LNCAP (cell line): ENCODE measurements around the gene PICALM.

Experiments used
- CTCF ChIP-seq: fragments of 450-650 bp; IDR thresholded peaks from 2 replicates; pipeline ENCODE4 v1.5.1; 2017; ENCODE audit warnings: mild to moderate bottlenecking

The PICALM gene

GRCh38 chr11:86068951-86069407 is at the start of gene PICALM:
TSS of gene PICALM (minus strand) at chr11:86069084. CDS start at chr11:86068780, 304 bp downstream.
- TF ChIP-seq CTCF = no peak

- no peak for TF ChIP-seq CTCF
These were observed 49.4 kb upstream of the PICALM start for GRCh38 chr11:86118253-86118652.

GRCh38 chr11:86117712-86118063 is 48.8 kb upstream of the PICALM start:
- TF ChIP-seq CTCF = no peak

GRCh38 chr11:86117001-86117711 is 48.3 kb upstream of the PICALM start:
- TF ChIP-seq CTCF = no peak

GRCh38 chr11:86116386-86116726 is 47.5 kb upstream of the PICALM start:
- TF ChIP-seq CTCF = no peak

- no peak for TF ChIP-seq CTCF
These were observed 46.9 kb upstream of the PICALM start for GRCh38 chr11:86115542-86116385.

GRCh38 chr11:86108890-86109638 is 40.2 kb upstream of the PICALM start:
- TF ChIP-seq CTCF = no peak
